Ovary (tissue), 3 donors: ENCODE data around the gene MROH2B.

ENCODE experiments used
- POLR2A ChIP-seq: fragments of 450-650 bp; IDR thresholded peaks from one replicate; pipeline ENCODE4 v1.6.1; 2017; ENCODE audit warnings: antibody characterized with exemption, mild to moderate bottlenecking, moderate library complexity
- TF ChIP-seq, protein P1 (sequence below), 3 donors: fragments of 450-650 bp in 2 of 3; fragments of 200-600 bp in 1 of 3; IDR thresholded peaks; one replicate each; pipeline versions ENCODE4 v1.5.1 to v1.8.0; 2016 to 2022; ENCODE audit warnings: antibody characterized with exemption in 3 of 3, mild to moderate bottlenecking in 1 of 3
- donor health status: DM: no; HTN: no; CAD: no.

DNA sequence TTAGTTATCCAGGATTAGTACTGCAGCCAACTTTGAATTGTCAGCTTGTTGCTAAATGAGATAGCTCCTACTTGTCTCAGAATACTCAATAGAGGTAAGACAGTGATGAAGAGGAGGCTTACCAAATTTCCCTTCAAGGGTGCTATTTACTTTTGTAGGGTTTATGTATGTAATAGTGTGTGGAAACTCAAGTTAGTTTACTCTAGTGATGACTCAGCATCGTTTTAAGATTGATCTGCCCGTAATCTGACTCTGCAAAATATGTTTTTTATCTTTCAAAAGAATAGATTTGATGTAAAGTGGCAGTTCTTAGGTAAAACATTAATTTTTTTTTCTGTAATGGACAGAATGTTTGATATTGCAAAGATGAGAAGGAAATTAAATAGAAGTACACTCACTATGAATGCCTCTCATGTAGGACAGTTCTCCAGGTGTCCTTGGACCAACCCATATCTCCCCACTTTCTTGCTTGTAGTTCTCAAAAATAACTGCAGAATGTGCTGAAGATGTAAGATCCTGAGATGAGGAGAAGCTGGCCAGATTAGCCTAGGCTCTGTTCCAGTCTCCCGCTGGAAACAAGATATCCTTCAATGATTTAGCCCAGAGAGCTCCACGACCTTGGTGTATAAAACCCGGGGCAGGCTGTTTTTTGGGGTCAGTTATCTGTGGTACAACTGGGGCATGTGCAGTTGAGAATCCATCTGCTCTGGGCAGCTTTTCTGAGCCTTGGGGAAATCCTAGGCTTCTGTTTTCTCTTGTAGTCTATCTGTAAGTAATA is 24.4 kb upstream of the MROH2B start:
- TF ChIP-seq, protein P1, sequence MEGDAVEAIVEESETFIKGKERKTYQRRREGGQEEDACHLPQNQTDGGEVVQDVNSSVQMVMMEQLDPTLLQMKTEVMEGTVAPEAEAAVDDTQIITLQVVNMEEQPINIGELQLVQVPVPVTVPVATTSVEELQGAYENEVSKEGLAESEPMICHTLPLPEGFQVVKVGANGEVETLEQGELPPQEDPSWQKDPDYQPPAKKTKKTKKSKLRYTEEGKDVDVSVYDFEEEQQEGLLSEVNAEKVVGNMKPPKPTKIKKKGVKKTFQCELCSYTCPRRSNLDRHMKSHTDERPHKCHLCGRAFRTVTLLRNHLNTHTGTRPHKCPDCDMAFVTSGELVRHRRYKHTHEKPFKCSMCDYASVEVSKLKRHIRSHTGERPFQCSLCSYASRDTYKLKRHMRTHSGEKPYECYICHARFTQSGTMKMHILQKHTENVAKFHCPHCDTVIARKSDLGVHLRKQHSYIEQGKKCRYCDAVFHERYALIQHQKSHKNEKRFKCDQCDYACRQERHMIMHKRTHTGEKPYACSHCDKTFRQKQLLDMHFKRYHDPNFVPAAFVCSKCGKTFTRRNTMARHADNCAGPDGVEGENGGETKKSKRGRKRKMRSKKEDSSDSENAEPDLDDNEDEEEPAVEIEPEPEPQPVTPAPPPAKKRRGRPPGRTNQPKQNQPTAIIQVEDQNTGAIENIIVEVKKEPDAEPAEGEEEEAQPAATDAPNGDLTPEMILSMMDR (IDR thresholded peaks at IDR 0.05): no peak
- no peak for TF ChIP-seq POLR2A
